Measurements from ENCODE around the gene CAMP. TPM values are rescaled to one million over a fixed set of nuclear protein-coding genes. Genes with fewer than 3 reads are reported as not detected.

The CAMP gene
- polyA plus RNA-seq, 1 donor, result 1.5 TPM

- DNase-seq (ENCODE audit: low read depth), result no peak
Measured at GRCh38 chr3:48214225-48214624, 9.1 kb upstream of the CAMP start.

- no peak for DNase-seq (ENCODE audit: low read depth)
Measured at GRCh38 chr3:48215019-48215418, 8.3 kb upstream of the CAMP start.

GRCh38 chr3:48215466-48215865, 7.8 kb upstream of the CAMP start:
- peak; percentile 78 for DNase-seq (ENCODE audit: low read depth)

GRCh38 chr3:48215876-48216275, 7.4 kb upstream of the CAMP start:
- no peak for DNase-seq (ENCODE audit: low read depth)

GRCh38 chr3:48217449-48217848, 5.8 kb upstream of the CAMP start:
- no peak for DNase-seq (ENCODE audit: low read depth)

- DNase-seq (ENCODE audit: low read depth), result no peak
Measured at GRCh38 chr3:48218537-48218936, 4.8 kb upstream of the CAMP start.

GRCh38 chr3:48219543-48219942, 3.8 kb upstream of the CAMP start:
- no peak for DNase-seq (ENCODE audit: low read depth)

GRCh38 chr3:48220746-48221145, 2.5 kb upstream of the CAMP start:
- no peak for DNase-seq (ENCODE audit: low read depth)

GRCh38 chr3:48225587-48225986, 2.3 kb downstream of the CAMP start:
- no peak for DNase-seq (ENCODE audit: low read depth)

GRCh38 chr3:48226939-48227338, 3.6 kb downstream of the CAMP start:
- no peak for DNase-seq (ENCODE audit: low read depth)

GRCh38 chr3:48232232-48232631, 8.9 kb downstream of the CAMP start:
- DNase-seq (ENCODE audit: low read depth), result no peak

- no peak for DNase-seq (ENCODE audit: low read depth)
Measured at GRCh38 chr3:48232734-48233133, 9.4 kb downstream of the CAMP start.

GRCh38 chr3:48233542-48233941, 10.2 kb downstream of the CAMP start:
- no peak for DNase-seq (ENCODE audit: low read depth)

GRCh38 chr3:48236531-48236930, 13.2 kb downstream of the CAMP start:
- DNase-seq (ENCODE audit: low read depth), result no peak

GRCh38 chr3:48238531-48239085, 15.3 kb downstream of the CAMP start:
- no peak for DNase-seq (ENCODE audit: low read depth)

GRCh38 chr3:48240000-48240963, 17.0 kb downstream of the CAMP start:
- no peak for DNase-seq (ENCODE audit: low read depth)

- no peak for DNase-seq (ENCODE audit: low read depth)
Measured at GRCh38 chr3:48241796-48242455, 18.6 kb downstream of the CAMP start.

- no peak for DNase-seq (ENCODE audit: low read depth)
Measured at GRCh38 chr3:48243886-48244285, 20.6 kb downstream of the CAMP start.

GRCh38 chr3:48244461-48244860, 21.2 kb downstream of the CAMP start:
- no peak for DNase-seq (ENCODE audit: low read depth)

- DNase-seq (ENCODE audit: low read depth), result no peak
Measured at GRCh38 chr3:48245136-48245535, 21.8 kb downstream of the CAMP start.

- no peak for DNase-seq (ENCODE audit: low read depth)
Measured at GRCh38 chr3:48247401-48247811, 24.1 kb downstream of the CAMP start.

GRCh38 chr3:48248095-48248850, 25.0 kb downstream of the CAMP start:
- DNase-seq (ENCODE audit: low read depth), result no peak
